DOHH2 (cell line): ENCODE data around the gene NNT.

Source experiments
- H3F3A ChIP-seq: fragments of 200-600 bp; sonication (generic), shearing (Covaris generic); 2 replicates; pipeline ENCODE4 v1.6.0; 2016; ENCODE audit warnings: antibody characterized with exemption, mild to moderate bottlenecking; ENCODE audit not compliant: control insufficient read depth, insufficient read depth
- H3K27ac ChIP-seq: fragments of 200-600 bp; sonication (generic); 2 replicates; pipeline ENCODE4 v1.5.1; 2014; ENCODE audit warnings: low read depth, mild to moderate bottlenecking, low read length, moderate library complexity
- H3K27me3 ChIP-seq: fragments of 200-600 bp; sonication (generic); 2 replicates; pipeline ENCODE4 v1.6.1; 2014; ENCODE audit warnings: mild to moderate bottlenecking, low read length, mixed read lengths; ENCODE audit not compliant: control insufficient read depth
- H3K36me3 ChIP-seq: fragments of 200-600 bp; sonication (generic); 2 replicates; pipeline ENCODE4 v1.6.1; 2014; ENCODE audit warnings: mild to moderate bottlenecking, low read length, moderate library complexity, mixed read lengths; ENCODE audit not compliant: control insufficient read depth
- H3K4me1 ChIP-seq: fragments of 200-600 bp; sonication (generic); 2 replicates; pipeline ENCODE4 v1.6.1; 2014; ENCODE audit warnings: mild to moderate bottlenecking, low read length, mixed read lengths; ENCODE audit not compliant: control insufficient read depth
- H3K4me2 ChIP-seq: fragments of 200-600 bp; sonication (generic); 2 replicates; pipeline ENCODE4 v1.6.0; 2014; ENCODE audit warnings: mild to moderate bottlenecking, low read length, moderate library complexity
- H3K4me3 ChIP-seq: fragments of 200-600 bp; sonication (generic); 2 replicates; pipeline ENCODE4 v1.5.1; 2014; ENCODE audit warnings: mild to moderate bottlenecking, low read length, mixed read lengths
- H3K79me2 ChIP-seq: fragments of 200-600 bp; sonication (generic); 2 replicates; pipeline ENCODE4 v1.6.1; 2014; ENCODE audit warnings: mild to moderate bottlenecking, low read length, mixed read lengths; ENCODE audit not compliant: control insufficient read depth
- H3K9me2 ChIP-seq: fragments of 200-600 bp; sonication (generic); replicated peaks from 2 replicates; pipeline ENCODE4 v1.6.1; 2014; ENCODE audit warnings: mild to moderate bottlenecking, low read length, mixed read lengths; ENCODE audit not compliant: control insufficient read depth
- H3K9me3 ChIP-seq: fragments of 200-600 bp; sonication (generic); 2 replicates; pipeline ENCODE4 v1.6.1; 2014; ENCODE audit warnings: antibody characterized with exemption, low read length, mixed read lengths; ENCODE audit not compliant: control insufficient read depth, insufficient read depth
- H4K20me1 ChIP-seq: fragments of 200-600 bp; sonication (generic); 2 replicates; pipeline ENCODE4 v1.6.0; 2014; ENCODE audit warnings: low read depth, mild to moderate bottlenecking, antibody characterized with exemption, low read length, moderate library complexity; ENCODE audit not compliant: control insufficient read depth, insufficient read depth
- EZH2phosphoT487 ChIP-seq: fragments of 200-600 bp; sonication (generic); IDR thresholded peaks from 2 replicates; pipeline ENCODE4 v1.6.1; 2017; ENCODE audit warnings: borderline replicate concordance, mild to moderate bottlenecking, antibody characterized with exemption, low read length, moderate library complexity, mixed read lengths
- TF ChIP-seq, protein P1 (sequence below): fragments of 200-600 bp; sonication (generic); IDR thresholded peaks from one replicate; pipeline ENCODE4 v1.5.1; 2014; ENCODE audit warnings: antibody characterized with exemption, mild to moderate bottlenecking, low read depth, low read length; ENCODE audit not compliant: poor library complexity, severe bottlenecking

NNT gene

DNA sequence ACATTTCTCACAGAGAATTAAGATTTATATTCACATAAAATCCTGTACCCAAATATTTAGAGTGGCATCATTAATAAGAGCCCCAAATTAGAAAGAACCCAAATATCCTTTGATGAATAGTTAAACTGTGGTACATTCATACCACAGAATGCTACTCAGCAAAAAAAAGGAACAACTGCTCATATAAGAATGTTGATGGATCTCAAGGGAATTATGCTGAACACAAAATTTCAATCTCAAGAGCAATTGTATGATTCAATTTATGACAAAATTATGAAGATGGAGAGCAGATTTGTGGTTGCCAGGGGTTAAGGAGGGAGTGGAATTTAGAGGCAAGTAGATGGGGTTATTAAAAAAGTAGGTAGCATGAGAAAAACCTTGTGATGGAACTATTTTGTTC lies 41.6 kb upstream of the NNT start:
- no peaks in the 10 kb centered on the region for H3K27me3 ChIP-seq
- H3K36me3 ChIP-seq: no peaks in the 10 kb centered on the region; the same call in 1 of the 2 replicates
- no peak overlapping the region for H3K27ac ChIP-seq
- no peak overlapping the region for H3K4me3 ChIP-seq
- H3F3A ChIP-seq: no peaks in the 10 kb centered on the region
- peaks cover 7% of the 10 kb centered on the region for H3K4me1 ChIP-seq
- H4K20me1 ChIP-seq: no peaks in the 10 kb centered on the region
- no peaks in the 10 kb centered on the region for H3K9me3 ChIP-seq
- peaks cover 1% of the 10 kb centered on the region for H3K79me2 ChIP-seq
- TF ChIP-seq, protein P1, sequence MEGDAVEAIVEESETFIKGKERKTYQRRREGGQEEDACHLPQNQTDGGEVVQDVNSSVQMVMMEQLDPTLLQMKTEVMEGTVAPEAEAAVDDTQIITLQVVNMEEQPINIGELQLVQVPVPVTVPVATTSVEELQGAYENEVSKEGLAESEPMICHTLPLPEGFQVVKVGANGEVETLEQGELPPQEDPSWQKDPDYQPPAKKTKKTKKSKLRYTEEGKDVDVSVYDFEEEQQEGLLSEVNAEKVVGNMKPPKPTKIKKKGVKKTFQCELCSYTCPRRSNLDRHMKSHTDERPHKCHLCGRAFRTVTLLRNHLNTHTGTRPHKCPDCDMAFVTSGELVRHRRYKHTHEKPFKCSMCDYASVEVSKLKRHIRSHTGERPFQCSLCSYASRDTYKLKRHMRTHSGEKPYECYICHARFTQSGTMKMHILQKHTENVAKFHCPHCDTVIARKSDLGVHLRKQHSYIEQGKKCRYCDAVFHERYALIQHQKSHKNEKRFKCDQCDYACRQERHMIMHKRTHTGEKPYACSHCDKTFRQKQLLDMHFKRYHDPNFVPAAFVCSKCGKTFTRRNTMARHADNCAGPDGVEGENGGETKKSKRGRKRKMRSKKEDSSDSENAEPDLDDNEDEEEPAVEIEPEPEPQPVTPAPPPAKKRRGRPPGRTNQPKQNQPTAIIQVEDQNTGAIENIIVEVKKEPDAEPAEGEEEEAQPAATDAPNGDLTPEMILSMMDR: no peak
- TF ChIP-seq EZH2phosphoT487: no peak
- no peak overlapping the region for H3K4me2 ChIP-seq
- no peaks in the 10 kb centered on the region for H3K9me2 ChIP-seq

DNA sequence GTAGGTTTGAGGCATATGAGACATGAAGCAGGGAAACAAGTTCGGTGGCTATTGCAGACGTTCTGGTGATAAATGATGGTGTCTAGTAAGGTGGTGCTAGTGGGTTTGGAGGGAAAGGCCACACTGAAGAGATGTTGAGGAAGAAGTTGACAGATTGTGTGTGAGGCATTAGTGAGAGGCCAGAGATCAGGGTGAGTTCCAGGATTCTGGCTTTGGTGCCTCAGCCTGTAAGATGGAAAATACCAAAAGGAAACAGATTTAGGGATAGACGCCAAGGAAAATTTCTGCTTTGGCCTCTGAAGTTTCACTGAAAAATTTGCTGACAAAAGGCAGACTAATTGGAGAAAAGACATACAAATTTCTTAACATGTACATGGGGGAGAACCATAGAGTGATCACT lies 39.7 kb upstream of the NNT start:
- no peaks in the 10 kb centered on the region for H3K27me3 ChIP-seq
- H4K20me1 ChIP-seq: no peaks in the 10 kb centered on the region
- H3K9me3 ChIP-seq: no peaks in the 10 kb centered on the region
- H3K9me2 ChIP-seq: no peaks in the 10 kb centered on the region
- no peak overlapping the region for H3K4me2 ChIP-seq
- no peak overlapping the region for H3K4me3 ChIP-seq
- no peak overlapping the region for H3K27ac ChIP-seq
- no peak for TF ChIP-seq EZH2phosphoT487
- TF ChIP-seq, protein P1: no peak
- H3K79me2 ChIP-seq: no peaks in the 10 kb centered on the region
- no peaks in the 10 kb centered on the region for H3F3A ChIP-seq
- no peaks in the 10 kb centered on the region for H3K36me3 ChIP-seq
- H3K4me1 ChIP-seq: no peaks in the 10 kb centered on the region

DNA sequence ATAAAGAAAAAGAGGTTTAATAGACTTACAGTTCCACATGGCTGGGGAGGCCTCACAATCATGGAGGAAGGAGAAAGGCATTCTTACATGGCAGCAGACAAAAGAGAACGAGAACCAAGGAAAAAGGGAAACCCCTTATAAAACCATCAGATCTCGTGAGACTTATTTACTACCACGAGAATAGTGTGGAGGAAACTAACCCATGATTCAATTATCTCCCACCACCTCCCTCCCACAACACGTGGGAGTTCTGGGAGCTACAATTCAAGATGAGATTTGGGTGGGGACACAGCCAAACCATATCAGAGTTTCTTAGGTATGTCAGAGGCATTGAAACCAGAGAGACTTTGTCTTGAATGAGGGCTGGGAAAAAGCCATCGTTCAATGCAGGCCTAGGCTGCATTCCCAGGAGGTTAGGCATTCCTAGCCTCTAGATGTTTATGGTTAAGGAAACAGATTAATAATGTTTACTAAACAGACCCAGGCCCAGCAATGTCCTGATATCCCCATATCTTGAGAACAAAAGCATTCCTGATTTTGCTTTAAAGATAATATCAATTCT lies 38.6 kb upstream of the NNT start:
- H3K36me3 ChIP-seq: no peaks in the 10 kb centered on the region
- H3F3A ChIP-seq: no peaks in the 10 kb centered on the region
- no peak overlapping the region for H3K4me2 ChIP-seq
- H3K4me1 ChIP-seq: no peaks in the 10 kb centered on the region
- no peaks in the 10 kb centered on the region for H3K27me3 ChIP-seq
- no peak overlapping the region for H3K27ac ChIP-seq
- no peaks in the 10 kb centered on the region for H3K9me2 ChIP-seq
- no peaks in the 10 kb centered on the region for H4K20me1 ChIP-seq
- no peaks in the 10 kb centered on the region for H3K9me3 ChIP-seq
- no peak overlapping the region for H3K4me3 ChIP-seq
- H3K79me2 ChIP-seq: no peaks in the 10 kb centered on the region
- no peak for TF ChIP-seq EZH2phosphoT487
- TF ChIP-seq, protein P1: no peak
